CD4-positive, alpha-beta T cell (primary cell): ENCODE results near the gene ANXA2. TPM values are rescaled to one million over a fixed set of nuclear protein-coding genes. Genes with fewer than 3 reads are reported as not detected.

Source experiments
- ATAC-seq: fragments of 200-7000 bp; cut with Tn5 transposase; one replicate; pipeline ENCODE4 v1.10.0; 2022; ENCODE audit warnings: mild to moderate bottlenecking; ENCODE audit not compliant: poor library complexity
- CTCF ChIA-PET: fragments of 350-600 bp; sonication (Branson Sonifier 250); formaldehyde crosslinking; loops from one replicate; lab custom pipeline; 2021; ENCODE audit warnings: antibody characterized with exemption, inconsistent platforms; lab: Charles Lee
- POLR2A ChIA-PET: fragments of 350-600 bp; sonication (Branson Sonifier 250); formaldehyde crosslinking; loops from one replicate; lab custom pipeline; 2021; ENCODE audit warnings: antibody characterized with exemption, inconsistent platforms; lab: Charles Lee
- DNase-seq, 14 experiments: peaks; one replicate each; pipeline ENCODE4 v3.0.0-alpha.2; 2013 to 2020; ENCODE audit warnings: mixed read lengths in 2 of 14
- H3K27ac ChIP-seq, 2 donors: one replicate each; pipeline versions ENCODE4 v1.5.1 to v1.7.0; 2013; ENCODE audit warnings: low read length in 2 of 2, low read depth in 1 of 2, mild to moderate bottlenecking in 1 of 2
- H3K27me3 ChIP-seq, 2 experiments: 1 replicate in 1 of 2; 2 replicates in 1 of 2; pipeline versions ENCODE4 v1.6.1 to v1.7.0; 2013; ENCODE audit warnings: low read length in 2 of 2, control low read depth in 1 of 2, mild to moderate bottlenecking in 1 of 2, moderate library complexity in 1 of 2; ENCODE audit not compliant: insufficient read depth in 2 of 2, control insufficient read depth in 1 of 2
- H3K36me3 ChIP-seq: one replicate; pipeline ENCODE4 v1.6.1; 2013; ENCODE audit warnings: low read length, control low read depth; ENCODE audit not compliant: insufficient read depth
- H3K4me1 ChIP-seq: one replicate; pipeline ENCODE4 v1.6.1; 2013; ENCODE audit warnings: low read length, control low read depth; ENCODE audit not compliant: insufficient read depth
- H3K4me3 ChIP-seq: one replicate; pipeline ENCODE4 v1.5.1; 2013; ENCODE audit warnings: mild to moderate bottlenecking, low read length, moderate library complexity
- H3K9me3 ChIP-seq, 2 experiments: 1 replicate in 1 of 2; 2 replicates in 1 of 2; pipeline versions ENCODE4 v1.6.1 to v1.7.0; 2013; ENCODE audit warnings: low read length in 2 of 2, mild to moderate bottlenecking in 2 of 2, control low read depth in 1 of 2, moderate library complexity in 1 of 2; ENCODE audit not compliant: control insufficient read depth in 1 of 2, insufficient read depth in 1 of 2
- H3K27ac Mint-ChIP-seq: one replicate; pipeline ENCODE4 v1.8.0; 2020; ENCODE audit warnings: mixed read lengths
- H3K27me3 Mint-ChIP-seq: one replicate; pipeline ENCODE4 v1.8.0; 2021; ENCODE audit warnings: mixed read lengths
- H3K36me3 Mint-ChIP-seq: one replicate; pipeline ENCODE4 v1.8.0; 2021; ENCODE audit warnings: low read depth, mixed read lengths
- H3K4me1 Mint-ChIP-seq: one replicate; pipeline ENCODE4 v1.8.0; 2021; ENCODE audit warnings: low read depth, mixed read lengths
- H3K4me3 Mint-ChIP-seq: one replicate; pipeline ENCODE4 v1.8.0; 2020; ENCODE audit warnings: mild to moderate bottlenecking, mixed read lengths
- H3K9me3 Mint-ChIP-seq: one replicate; pipeline ENCODE4 v1.8.0; 2020; ENCODE audit warnings: mixed read lengths
- intact Hi-C, 2 experiments: fragments of 100-400 bp; cut with DNase I in 1 of 2; cut with micrococcal nuclease in 1 of 2; formaldehyde crosslinking; loops; one replicate each; pipeline versions ENCODE4 v1.15.1 to v1.9.0; 2023 to 2025; cut with DNase I, micrococcal nuclease
- total RNA-seq, 174 experiments: library from RNA in 2 of 174; stranded (reverse) in 2 of 174; gene quantifications; one replicate each; pipeline ENCODE4 v1.2.3 and lab custom pipeline; 2021 to 2026
- TF ChIP-seq, protein P1 (sequence below): fragments of 200-600 bp; IDR thresholded peaks from one replicate; pipeline ENCODE4 v1.8.0; 2022; ENCODE audit warnings: antibody characterized with exemption, mild to moderate bottlenecking

Gene ANXA2
- total RNA-seq, 2 experiments from 2014 or later, result 70.8 to 74.5 TPM

DNA sequence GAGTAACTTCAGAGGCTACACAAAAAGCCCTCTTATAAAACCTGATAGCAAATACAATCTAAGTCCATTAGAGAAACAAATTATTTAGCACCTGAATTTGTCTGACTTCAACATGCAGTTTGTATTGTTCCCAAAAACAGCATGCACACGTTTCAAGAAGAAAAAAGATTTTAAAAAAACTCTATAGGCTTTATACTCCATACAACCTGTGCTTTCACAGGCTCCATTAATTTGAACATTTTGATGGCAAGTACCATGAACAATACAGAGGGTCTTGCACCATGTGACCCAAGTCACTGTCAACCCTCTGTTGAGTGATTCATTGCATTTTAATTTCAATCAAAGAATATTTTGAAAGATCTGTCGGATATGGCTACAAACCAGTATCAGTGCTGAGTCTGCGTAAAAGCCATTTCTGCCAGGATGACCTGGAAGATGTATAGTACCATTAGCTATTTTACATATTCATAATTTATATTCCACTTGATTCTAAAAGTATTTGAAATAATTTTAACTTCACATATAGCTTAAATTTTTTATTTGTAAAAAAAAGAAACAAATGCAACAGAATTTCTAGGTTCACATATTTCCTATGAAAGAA, 13.2 kb downstream of the ANXA2 start:
- Mint-ChIP-seq H3K36me3 (peaks cover 29% of the 10 kb centered on the region), H3K27me3 (no peaks in the 10 kb centered on the region), H3K9me3 (no peaks in the 10 kb centered on the region), H3K4me1 (peaks cover 12% of the 10 kb centered on the region), H3K27ac (no peak overlapping the region), H3K4me3 (no peak overlapping the region)
- TF ChIP-seq, protein P1, sequence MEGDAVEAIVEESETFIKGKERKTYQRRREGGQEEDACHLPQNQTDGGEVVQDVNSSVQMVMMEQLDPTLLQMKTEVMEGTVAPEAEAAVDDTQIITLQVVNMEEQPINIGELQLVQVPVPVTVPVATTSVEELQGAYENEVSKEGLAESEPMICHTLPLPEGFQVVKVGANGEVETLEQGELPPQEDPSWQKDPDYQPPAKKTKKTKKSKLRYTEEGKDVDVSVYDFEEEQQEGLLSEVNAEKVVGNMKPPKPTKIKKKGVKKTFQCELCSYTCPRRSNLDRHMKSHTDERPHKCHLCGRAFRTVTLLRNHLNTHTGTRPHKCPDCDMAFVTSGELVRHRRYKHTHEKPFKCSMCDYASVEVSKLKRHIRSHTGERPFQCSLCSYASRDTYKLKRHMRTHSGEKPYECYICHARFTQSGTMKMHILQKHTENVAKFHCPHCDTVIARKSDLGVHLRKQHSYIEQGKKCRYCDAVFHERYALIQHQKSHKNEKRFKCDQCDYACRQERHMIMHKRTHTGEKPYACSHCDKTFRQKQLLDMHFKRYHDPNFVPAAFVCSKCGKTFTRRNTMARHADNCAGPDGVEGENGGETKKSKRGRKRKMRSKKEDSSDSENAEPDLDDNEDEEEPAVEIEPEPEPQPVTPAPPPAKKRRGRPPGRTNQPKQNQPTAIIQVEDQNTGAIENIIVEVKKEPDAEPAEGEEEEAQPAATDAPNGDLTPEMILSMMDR, result no peak
- POLR2A ChIA-PET, result interaction anchor here (1.2 kb wide), 1 partner anchor 15 kb away, joined by 3 read pairs; no protein-coding TSS in a partner anchor
- ATAC-seq, result no peak
- CTCF ChIA-PET, result no interaction called here
- Histone ChIP-seq H3K36me3 (peaks cover 38% of the 10 kb centered on the region), H3K27me3 (no peaks in the 10 kb centered on the region), H3K4me3 (no peak overlapping the region), H3K27ac (no peak overlapping the region), H3K9me3 (no peaks in the 10 kb centered on the region), H3K4me1 (peaks cover 11% of the 10 kb centered on the region)
- no peak for DNase-seq
- intact Hi-C loops, result no loop called here

DNA sequence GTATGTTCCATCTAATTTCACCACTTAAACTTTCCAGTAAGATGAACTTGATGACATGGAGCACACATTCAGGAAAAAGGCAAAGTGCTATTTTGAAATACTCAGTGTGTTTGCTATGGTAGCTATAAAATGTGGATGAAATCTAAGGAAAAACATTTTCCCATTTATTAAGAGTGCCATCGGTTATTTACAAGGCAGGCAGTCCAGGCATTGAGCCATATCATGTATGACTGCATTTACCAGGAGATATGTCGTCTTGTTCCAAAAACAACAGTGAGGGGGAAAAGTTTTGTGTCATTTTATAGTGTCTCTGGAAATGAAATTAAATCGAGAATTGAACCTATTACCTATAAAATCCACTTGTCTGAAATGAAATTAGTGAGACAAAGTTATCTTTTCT, 13.7 kb downstream of the ANXA2 start:
- H3K9me3 ChIP-seq, result no peaks in the 10 kb centered on the region
- H3K27me3 ChIP-seq, result no peaks in the 10 kb centered on the region
- DNase-seq (no peak), ATAC-seq (no peak)
- Mint-ChIP-seq H3K4me1 (peaks cover 6% of the 10 kb centered on the region), H3K27ac (no peak overlapping the region), H3K9me3 (no peaks in the 10 kb centered on the region), H3K36me3 (peaks cover 34% of the 10 kb centered on the region), H3K4me3 (no peak overlapping the region), H3K27me3 (no peaks in the 10 kb centered on the region)
- ChIA-PET POLR2A (no interaction called here), CTCF (no interaction called here)
- H3K4me1 ChIP-seq, result peaks cover 6% of the 10 kb centered on the region
- peaks cover 42% of the 10 kb centered on the region for H3K36me3 ChIP-seq
- H3K27ac ChIP-seq, result no peak overlapping the region
- TF ChIP-seq, protein P1, result no peak
- intact Hi-C loops, result no loop called here
- H3K4me3 ChIP-seq, result no peak overlapping the region

DNA sequence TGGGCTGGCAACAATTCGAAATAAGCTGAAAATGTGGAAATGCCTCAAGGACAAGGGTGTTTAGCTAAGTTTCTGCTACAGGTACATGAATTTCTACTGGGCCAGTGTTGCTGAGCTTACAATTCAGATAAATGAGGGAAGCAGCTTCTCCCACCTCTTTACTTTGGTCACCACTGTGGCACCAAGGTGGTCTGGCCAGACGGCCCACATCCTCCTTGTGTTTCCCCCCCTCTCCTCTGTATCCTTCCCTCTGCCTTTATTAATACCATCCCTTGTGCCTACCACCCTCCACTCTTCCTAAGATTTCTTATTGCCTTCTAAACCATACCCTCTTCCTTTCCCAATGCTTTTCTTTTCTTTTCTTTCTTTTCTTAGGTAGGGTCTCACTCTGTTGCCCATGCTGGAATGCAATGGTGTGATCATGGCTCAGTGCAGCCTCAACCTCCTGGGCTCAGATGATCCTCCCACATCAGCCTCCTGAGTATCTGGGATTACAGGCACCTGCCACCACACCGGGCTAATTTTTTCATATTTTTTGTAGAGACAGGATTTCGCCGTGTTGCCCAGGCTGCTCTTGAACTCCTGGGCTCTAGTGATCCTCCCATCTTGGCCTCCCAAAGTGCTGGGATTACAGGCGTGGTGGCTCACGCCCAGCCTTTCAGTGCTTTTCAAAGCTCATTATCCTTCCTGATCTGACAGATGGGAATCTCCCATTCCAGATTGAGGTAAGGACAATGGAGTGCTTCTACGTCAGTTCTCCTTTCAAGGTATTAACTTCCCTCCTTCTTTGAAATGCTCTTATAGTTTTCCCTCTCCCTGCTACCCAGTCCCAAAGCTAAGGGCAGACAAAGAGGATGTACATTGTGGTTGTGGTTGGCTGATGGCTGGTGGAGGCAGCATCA, 14.8 kb downstream of the ANXA2 start:
- no peak overlapping the region for H3K27ac ChIP-seq
- H3K9me3 ChIP-seq, result no peaks in the 10 kb centered on the region
- H3K4me1 ChIP-seq, result no peaks in the 10 kb centered on the region
- DNase-seq (no peak), ATAC-seq (no peak)
- TF ChIP-seq, protein P1, result no peak
- H3K27me3 Mint-ChIP-seq, result no peaks in the 10 kb centered on the region
- H3K36me3 ChIP-seq, result peaks cover 45% of the 10 kb centered on the region
- no peaks in the 10 kb centered on the region for H3K9me3 Mint-ChIP-seq
- CTCF ChIA-PET, result no interaction called here
- POLR2A ChIA-PET, result no interaction called here
- no peak overlapping the region for H3K27ac Mint-ChIP-seq
- peaks cover 39% of the 10 kb centered on the region for H3K36me3 Mint-ChIP-seq
- H3K4me3 Mint-ChIP-seq, result no peak overlapping the region
- H3K4me1 Mint-ChIP-seq, result no peaks in the 10 kb centered on the region
- intact Hi-C loops, result no loop called here
- no peak overlapping the region for H3K4me3 ChIP-seq
- no peaks in the 10 kb centered on the region for H3K27me3 ChIP-seq
